Gastroesophageal sphincter (tissue), 3 donors: Measurements from ENCODE around the gene HSD17B3.

Experiments
- CTCF ChIP-seq, 4 experiments: fragments of 200-600 bp in 2 of 4; fragments of 450-650 bp in 2 of 4; sonication (generic) in 1 of 4; IDR thresholded peaks; one replicate each; pipeline ENCODE4 v1.5.1; 2017 to 2019; ENCODE audit warnings: antibody characterized with exemption in 4 of 4, mild to moderate bottlenecking in 2 of 4, moderate library complexity in 2 of 4
- POLR2A ChIP-seq, 2 donors: fragments of 450-650 bp; IDR thresholded peaks; one replicate each; pipeline ENCODE4 v1.6.1; 2017; ENCODE audit warnings: antibody characterized with exemption in 2 of 2, mild to moderate bottlenecking in 2 of 2, moderate library complexity in 1 of 2

DNA sequence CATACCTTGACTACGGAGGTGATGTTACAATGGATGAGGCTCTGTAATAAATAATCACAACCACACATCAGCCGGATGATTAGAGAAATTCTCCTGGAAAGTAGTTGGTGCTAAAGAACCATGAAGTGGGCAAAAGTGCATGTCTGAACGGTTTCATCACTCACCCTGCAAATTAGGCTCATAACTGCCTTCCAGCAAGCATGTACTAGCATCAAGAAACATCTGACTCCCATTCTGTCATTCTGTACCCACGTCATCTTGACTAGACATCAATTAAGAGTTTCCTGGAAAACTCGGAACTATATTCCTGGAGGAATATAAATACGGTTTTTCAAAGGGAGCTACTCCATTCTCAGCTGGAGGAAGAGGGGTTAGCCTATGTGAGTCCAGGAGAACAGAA is 52.2 kb downstream of the HSD17B3 start:
- TF ChIP-seq CTCF (IDR thresholded peaks at IDR 0.05) (no peak), POLR2A (IDR thresholded peaks at IDR 0.05) (no peak)
